Liver (tissue), 9 donors: ENCODE data around the gene PHB1. TPM values are rescaled to one million over a fixed set of nuclear protein-coding genes. Genes with fewer than 3 reads are reported as not detected.

Experiments
- DNase-seq: peaks from one replicate; pipeline ENCODE4 v3.0.0-alpha.2; 2017; ENCODE audit warnings: low spot score
- H3K27ac ChIP-seq, 2 donors: one replicate each; pipeline ENCODE4 v1.7.0; 2013; ENCODE audit warnings: inconsistent platforms in 2 of 2, low read length in 2 of 2, control low read depth in 1 of 2, low read depth in 1 of 2, mild to moderate bottlenecking in 1 of 2
- H3K27me3 ChIP-seq, 4 donors: one replicate each; pipeline versions ENCODE4 v1.6.1 to v1.7.0; 2013; ENCODE audit warnings: low read length in 3 of 4, inconsistent platforms in 1 of 4, mild to moderate bottlenecking in 1 of 4, moderate library complexity in 1 of 4; ENCODE audit not compliant: control insufficient read depth in 4 of 4, insufficient read depth in 4 of 4
- H3K36me3 ChIP-seq, 4 donors: one replicate each; pipeline versions ENCODE4 v1.6.1 to v1.7.0; 2013; ENCODE audit warnings: low read length in 3 of 4, mild to moderate bottlenecking in 3 of 4, low read depth in 1 of 4, moderate library complexity in 1 of 4; ENCODE audit not compliant: control insufficient read depth in 4 of 4, insufficient read depth in 3 of 4
- H3K4me1 ChIP-seq, 4 donors: one replicate each; pipeline versions ENCODE4 v1.6.1 to v1.7.0; 2013; ENCODE audit warnings: low read length in 3 of 4, mild to moderate bottlenecking in 3 of 4, moderate library complexity in 1 of 4; ENCODE audit not compliant: control insufficient read depth in 4 of 4, insufficient read depth in 4 of 4
- H3K4me3 ChIP-seq, 3 donors: one replicate each; pipeline versions ENCODE4 v1.6.1 to v1.7.0; 2013; ENCODE audit warnings: low read length in 3 of 3, control low read depth in 1 of 3, low read depth in 1 of 3, mild to moderate bottlenecking in 1 of 3
- H3K9ac ChIP-seq, 2 donors: one replicate each; pipeline ENCODE4 v1.7.0; 2013; ENCODE audit warnings: low read length in 2 of 2, mild to moderate bottlenecking in 2 of 2, moderate library complexity in 2 of 2, control low read depth in 1 of 2, low read depth in 1 of 2
- H3K9me3 ChIP-seq, 4 donors: one replicate each; pipeline versions ENCODE4 v1.6.1 to v1.7.0; 2013; ENCODE audit warnings: low read length in 3 of 4; ENCODE audit not compliant: control insufficient read depth in 4 of 4
- CTCF ChIP-seq: fragments of 150-350 bp; IDR thresholded peaks from 2 replicates; pipeline ENCODE4 v1.5.1; 2017; ENCODE audit warnings: improper control_type of control experiment, low read depth, low read length; ENCODE audit not compliant: missing input control
- EGR1 ChIP-seq, 2 donors: IDR thresholded peaks; 2 replicates each; pipeline ENCODE4 v1.6.1; 2016 to 2018; ENCODE audit warnings: antibody characterized with exemption in 2 of 2, low read depth in 2 of 2
- FOXA1 ChIP-seq: IDR thresholded peaks from 2 replicates; pipeline ENCODE4 v1.6.1; 2016; ENCODE audit warnings: antibody characterized with exemption
- GABPA ChIP-seq, 2 donors: IDR thresholded peaks in 1 of 2; conservative IDR thresholded peaks in 1 of 2; 2 replicates each; pipeline ENCODE4 v1.6.1; 2016; ENCODE audit warnings: antibody characterized with exemption in 2 of 2, mild to moderate bottlenecking in 1 of 2, moderate library complexity in 1 of 2
- HNF4A ChIP-seq, 2 donors: conservative IDR thresholded peaks; 2 replicates each; pipeline ENCODE4 v1.6.1; 2016; ENCODE audit warnings: antibody characterized with exemption in 2 of 2, mild to moderate bottlenecking in 2 of 2
- HNF4G ChIP-seq: IDR thresholded peaks from 2 replicates; pipeline ENCODE4 v1.6.1; 2016; ENCODE audit warnings: antibody characterized with exemption
- JUND ChIP-seq, 2 donors: IDR thresholded peaks; 2 replicates each; pipeline ENCODE4 v1.6.1; 2016; ENCODE audit warnings: antibody characterized with exemption in 2 of 2
- REST ChIP-seq: IDR thresholded peaks from 2 replicates; pipeline ENCODE4 v1.6.1; 2016; ENCODE audit warnings: antibody characterized with exemption, mild to moderate bottlenecking
- RXRA ChIP-seq, 2 donors: IDR thresholded peaks; 2 replicates each; pipeline ENCODE4 v1.6.1; 2017 to 2018; ENCODE audit warnings: antibody characterized with exemption in 2 of 2, mild to moderate bottlenecking in 1 of 2
- SP1 ChIP-seq: IDR thresholded peaks from 2 replicates; pipeline ENCODE4 v1.6.1; 2018; ENCODE audit warnings: antibody characterized with exemption, mild to moderate bottlenecking
- TAF1 ChIP-seq: conservative IDR thresholded peaks from 2 replicates; pipeline ENCODE4 v1.6.1; 2016; ENCODE audit warnings: antibody characterized with exemption, mild to moderate bottlenecking
- YY1 ChIP-seq: IDR thresholded peaks from 2 replicates; pipeline ENCODE4 v1.6.1; 2016; ENCODE audit warnings: antibody characterized with exemption, mild to moderate bottlenecking
- ZBTB33 ChIP-seq: IDR thresholded peaks from 2 replicates; pipeline ENCODE4 v1.6.1; 2016; ENCODE audit warnings: antibody characterized with exemption
- WGBS: extraction: QIAGEN DNeasy Blood & Tissue Kit; methylation state at CpG from one replicate; pipeline ENCODE4 v1.1.7; 2013; 5-methylcytosine and 5-hydroxymethylcytosine counted together
- polyA plus RNA-seq, 2 donors: library from polyadenylated mRNA; stranded (reverse) in 1 of 2; unstranded in 1 of 2; fragments of 200-250 nt in 1 of 2; fragments of >200 nt in 1 of 2; fragmentation: Nextera tagmentation in 1 of 2; extraction: Ambion mirVana in 1 of 2; gene quantifications; one replicate each; pipeline versions ENCODE4 v1.2.1 to v1.2.3, GENCODE V29; 2013 to 2015
- total RNA-seq, 2 donors: library from RNA; depleted of rRNA; stranded (reverse); fragments of >200 nt; gene quantifications; one replicate each; pipeline ENCODE4 v1.2.3, GENCODE V29; 2014
- donor health status: healthy.
- donor health status: healthy.
- donor health status: healthy.
- donor health status: healthy.
- donor health status: healthy.

PHB1 gene
- total and polyA plus RNA-seq, 4 donors: 52.5 to 149 (median 98.5) TPM

GRCh38 chr17:49361902-49362722 lies 52.6 kb downstream of the PHB1 start, which contains the start of gene ZNF652:
Gene ZNF652 (minus strand): TSS chr17:49362250. CDS start chr17:49317725, 44,525 bp downstream.
- H3K27ac ChIP-seq: peak within 1 kb of the TSS; percentile 74 to 88
- H3K27me3 ChIP-seq: no peaks in the 10 kb centered on the region
- DNase-seq: peak; percentile 87
- H3K9me3 ChIP-seq: no peaks in the 10 kb centered on the region
- peaks cover 7 to 48% (median 37%) of the 10 kb centered on the region in 4 donors for H3K4me1 ChIP-seq
- H3K9ac ChIP-seq: peak within 1 kb of the TSS; percentile 24 to 40
- TF ChIP-seq EGR1 (IDR thresholded peaks at IDR 0.05; ENCODE audit: low read depth in 2 of 2) (peak; percentile 97 to 99), YY1 (peak; percentile 41), FOXA1 (no peak)
- H3K4me3 ChIP-seq: peak within 1 kb of the TSS; percentile 51 to 87 (median 64)
- no peaks in the 10 kb centered on the region for H3K36me3 ChIP-seq
- under 1% methylated on average over 105 of the region's 106 CpGs for WGBS

GRCh38 chr17:49361129-49361901 lies 53.4 kb downstream of the PHB1 start:
- WGBS: under 1% methylated on average over 52 of the region's 52 CpGs
- peaks cover 7 to 55% (median 38%) of the 10 kb centered on the region in 4 donors for H3K4me1 ChIP-seq
- TF ChIP-seq JUND (IDR thresholded peaks at IDR 0.05) (no peak), SP1 (no peak), ZBTB33 (no peak), REST (no peak), TAF1 (no peak), RXRA (IDR thresholded peaks at IDR 0.05) (no peak), EGR1 (IDR thresholded peaks at IDR 0.05; ENCODE audit: low read depth in 2 of 2) (no peak), GABPA (IDR thresholded peaks at IDR 0.05 in 1 of 2, conservative IDR thresholded peaks at IDR 0.05 in 1 of 2) (no peak), FOXA1 (no peak), HNF4G (no peak), HNF4A (conservative IDR thresholded peaks at IDR 0.05) (no peak), CTCF (no peak)
- peak overlapping the region; percentile 51 to 87 (median 63) for H3K4me3 ChIP-seq
- peak; percentile 57 for DNase-seq
- H3K27me3 ChIP-seq: no peaks in the 10 kb centered on the region
- no peaks in the 10 kb centered on the region for H3K9me3 ChIP-seq
- peak overlapping the region; percentile 24 to 34 for H3K9ac ChIP-seq
- no peaks in the 10 kb centered on the region for H3K36me3 ChIP-seq
- H3K27ac ChIP-seq: peak overlapping the region; percentile 74 to 88
